Hepatocyte (in vitro differentiated cells): ENCODE results near the gene TPPP. TPM values are rescaled to one million over a fixed set of nuclear protein-coding genes. Genes with fewer than 3 reads are reported as not detected.

Source experiments
- DNase-seq: peaks from one replicate; pipeline ENCODE4 v3.0.0-alpha.2; 2016; ENCODE audit warnings: low spot score
- H2AFZ ChIP-seq: fragments of 200-600 bp; sonication (generic); 2 replicates; pipeline ENCODE4 v1.6.0; 2016; ENCODE audit warnings: antibody characterized with exemption, mild to moderate bottlenecking
- H3K27ac ChIP-seq: fragments of 200-600 bp; sonication (generic); 2 replicates; pipeline ENCODE4 v1.5.1; 2016; ENCODE audit warnings: mild to moderate bottlenecking
- H3K27me3 ChIP-seq: fragments of 200-600 bp; sonication (generic); 2 replicates; pipeline ENCODE4 v1.6.1; 2016
- H3K36me3 ChIP-seq: fragments of 200-600 bp; sonication (generic); replicated peaks from 2 replicates; pipeline ENCODE4 v1.5.1; 2016; ENCODE audit warnings: low read depth; ENCODE audit not compliant: insufficient read depth
- H3K4me1 ChIP-seq: fragments of 200-600 bp; sonication (generic); 2 replicates; pipeline ENCODE4 v1.5.1; 2016; ENCODE audit warnings: mild to moderate bottlenecking, moderate library complexity; ENCODE audit not compliant: insufficient read depth
- H3K4me2 ChIP-seq: fragments of 200-600 bp; sonication (generic); 2 replicates; pipeline ENCODE4 v1.6.0; 2016
- H3K4me3 ChIP-seq: fragments of 200-600 bp; sonication (generic); 2 replicates; pipeline ENCODE4 v1.5.1; 2016; ENCODE audit warnings: mild to moderate bottlenecking
- H3K79me2 ChIP-seq: fragments of 200-600 bp; sonication (generic); 2 replicates; pipeline ENCODE4 v1.6.0; 2017; ENCODE audit warnings: mild to moderate bottlenecking
- H3K9me2 ChIP-seq: fragments of 200-600 bp; sonication (generic); replicated peaks from 2 replicates; pipeline ENCODE4 v1.6.0; 2017; ENCODE audit warnings: mild to moderate bottlenecking; ENCODE audit not compliant: insufficient read depth
- H3K9me3 ChIP-seq: fragments of 200-600 bp; sonication (generic); 2 replicates; pipeline ENCODE4 v1.5.1; 2016; ENCODE audit warnings: low read depth, mild to moderate bottlenecking
- H4K20me1 ChIP-seq: fragments of 200-600 bp; sonication (generic); 2 replicates; pipeline ENCODE4 v1.6.0; 2016; ENCODE audit warnings: mild to moderate bottlenecking; ENCODE audit not compliant: insufficient read depth, poor library complexity, severe bottlenecking
- CTCF ChIP-seq: fragments of 200-600 bp; sonication (generic); IDR thresholded peaks from 2 replicates; pipeline ENCODE4 v1.5.1; 2016; ENCODE audit warnings: antibody characterized with exemption, mild to moderate bottlenecking; ENCODE audit not compliant: poor library complexity
- EZH2 ChIP-seq: fragments of 200-600 bp; sonication (generic); IDR thresholded peaks from 2 replicates; pipeline ENCODE4 v1.6.1; 2016; ENCODE audit warnings: antibody characterized with exemption, mild to moderate bottlenecking, borderline replicate concordance
- EZH2phosphoT487 ChIP-seq: fragments of 200-600 bp; sonication (generic); IDR thresholded peaks from one replicate; pipeline ENCODE4 v1.6.1; 2018; ENCODE audit warnings: antibody characterized with exemption, mild to moderate bottlenecking, low read depth, moderate library complexity; ENCODE audit not compliant: unreplicated experiment, severe bottlenecking
- WGBS: methylation state at CpG from one replicate; pipeline ENCODE4 v1.1.6; 2016; ENCODE audit warnings: low lambda C conversion rate; ENCODE audit errors: missing lambda C conversion rate; 5-methylcytosine and 5-hydroxymethylcytosine counted together
- polyA plus RNA-seq: library from polyadenylated mRNA; unstranded; fragments of >200 nt; fragmentation: Nextera tagmentation; extraction: Ambion mirVana; gene quantifications from 2 replicates; pipeline ENCODE4 v1.2.1, GENCODE V29; 2016
- total RNA-seq: library from RNA; depleted of rRNA; stranded (reverse); fragments of >200 nt; gene quantifications from 2 replicates; pipeline ENCODE4 v1.2.3, GENCODE V29; 2014

TPPP gene
- total and polyA plus RNA-seq, 2 experiments from 2014 or later, result 2.0 to 4.3 TPM

- no peaks in the 10 kb centered on the region for H3K79me2 ChIP-seq
- no peaks in the 10 kb centered on the region for H3K27me3 ChIP-seq
- H3K9me2 ChIP-seq, result no peaks in the 10 kb centered on the region
- H3K4me2 ChIP-seq, result peak overlapping the region; percentile 81
- no peaks in the 10 kb centered on the region for H3K9me3 ChIP-seq
- no peak overlapping the region for H3K4me3 ChIP-seq
- no peak for TF ChIP-seq EZH2
- TF ChIP-seq EZH2phosphoT487, result no peak
- no peak for TF ChIP-seq CTCF
- no peaks in the 10 kb centered on the region for H4K20me1 ChIP-seq
- no peak overlapping the region for H2AFZ ChIP-seq
- no peaks in the 10 kb centered on the region for H3K36me3 ChIP-seq
- H3K27ac ChIP-seq, result no peak overlapping the region
- peaks cover 18% of the 10 kb centered on the region for H3K4me1 ChIP-seq
- WGBS, result 70% methylated on average over 17 of the region's 19 CpGs
- no peak for DNase-seq
Measured at GRCh38 chr5:673161-673830, 19.9 kb downstream of the TPPP start.

GRCh38 chr5:672329-673160 is 20.6 kb downstream of the TPPP start:
- Histone ChIP-seq H3K4me1 (peaks cover 18% of the 10 kb centered on the region), H3K4me2 (peak overlapping the region; percentile 81), H3K27me3 (no peaks in the 10 kb centered on the region), H3K9me3 (no peaks in the 10 kb centered on the region), H3K4me3 (no peak overlapping the region), H2AFZ (no peak overlapping the region), H3K27ac (no peak overlapping the region), H3K79me2 (no peaks in the 10 kb centered on the region), H3K36me3 (no peaks in the 10 kb centered on the region), H4K20me1 (no peaks in the 10 kb centered on the region), H3K9me2 (no peaks in the 10 kb centered on the region)
- peak; percentile 93 for DNase-seq
- TF ChIP-seq EZH2phosphoT487, result no peak
- TF ChIP-seq EZH2, result no peak
- TF ChIP-seq CTCF, result no peak
- WGBS, result 27% methylated on average over 27 of the region's 27 CpGs

- no peak overlapping the region for H3K4me3 ChIP-seq
- H2AFZ ChIP-seq, result no peak overlapping the region
- no peaks in the 10 kb centered on the region for H3K9me2 ChIP-seq
- WGBS, result 40% methylated on average over 26 of the region's 27 CpGs
- DNase-seq, result peak; percentile 86
- H3K4me2 ChIP-seq, result peak overlapping the region; percentile 81
- no peaks in the 10 kb centered on the region for H3K27me3 ChIP-seq
- H3K9me3 ChIP-seq, result no peaks in the 10 kb centered on the region
- TF ChIP-seq CTCF (peak; percentile 90), EZH2phosphoT487 (no peak)
- no peaks in the 10 kb centered on the region for H3K79me2 ChIP-seq
- no peaks in the 10 kb centered on the region for H4K20me1 ChIP-seq
- H3K36me3 ChIP-seq, result no peaks in the 10 kb centered on the region
- H3K4me1 ChIP-seq, result peaks cover 18% of the 10 kb centered on the region
- no peak overlapping the region for H3K27ac ChIP-seq
Measured at GRCh38 chr5:671459-672328, 21.5 kb downstream of the TPPP start.
